Activated CD8-positive, alpha-beta T cell treated with anti-CD3 and anti-CD28 coated beads for 36 hours (primary cell): ENCODE data around the gene GET4. TPM values are rescaled to one million over a fixed set of nuclear protein-coding genes. Genes with fewer than 3 reads are reported as not detected.

ENCODE experiments used
- ATAC-seq: fragments of 200-7000 bp; cut with Tn5 transposase; one replicate; pipeline ENCODE4 v1.10.0; 2021; ENCODE audit warnings: mild to moderate bottlenecking, moderate library complexity
- CTCF ChIA-PET: fragments of 350-600 bp; sonication (Branson Sonifier 250); formaldehyde crosslinking; loops from one replicate; lab custom pipeline; 2021; ENCODE audit warnings: antibody characterized with exemption; lab: Charles Lee
- POLR2A ChIA-PET: fragments of 350-600 bp; sonication (Branson Sonifier 250); formaldehyde crosslinking; loops from one replicate; lab custom pipeline; 2021; ENCODE audit warnings: antibody characterized with exemption; lab: Charles Lee
- DNase-seq: peaks from one replicate; pipeline ENCODE4 v3.0.0-alpha.2; 2020
- H3K27ac Mint-ChIP-seq: one replicate; pipeline ENCODE4 v1.8.0; 2021; ENCODE audit warnings: mild to moderate bottlenecking, mixed read lengths
- H3K27me3 Mint-ChIP-seq: one replicate; pipeline ENCODE4 v1.8.0; 2021; ENCODE audit warnings: mixed read lengths
- H3K36me3 Mint-ChIP-seq: one replicate; pipeline ENCODE4 v1.8.0; 2021; ENCODE audit warnings: low read depth, mixed read lengths
- H3K4me1 Mint-ChIP-seq: one replicate; pipeline ENCODE4 v1.8.0; 2021; ENCODE audit warnings: low read depth, mixed read lengths
- H3K4me3 Mint-ChIP-seq: one replicate; pipeline ENCODE4 v1.8.0; 2021; ENCODE audit warnings: mild to moderate bottlenecking, moderate library complexity, mixed read lengths
- H3K9me3 Mint-ChIP-seq: one replicate; pipeline ENCODE4 v1.8.0; 2021; ENCODE audit warnings: mixed read lengths
- intact Hi-C: fragments of 100-400 bp; cut with micrococcal nuclease; formaldehyde crosslinking; loops from one replicate; pipeline ENCODE4 v1.10.0; 2022
- total RNA-seq, 2 experiments: library from RNA; stranded (reverse); gene quantifications; one replicate each; pipeline ENCODE4 v1.2.3, GENCODE V29; 2021
- TF ChIP-seq, protein P1 (sequence below): fragments of 200-600 bp; IDR thresholded peaks from one replicate; pipeline ENCODE4 v1.8.0; 2022; ENCODE audit warnings: antibody characterized with exemption, mild to moderate bottlenecking

Gene GET4
- total RNA-seq, 2 experiments from 2014 or later: 20.6 to 31.9 TPM

DNA sequence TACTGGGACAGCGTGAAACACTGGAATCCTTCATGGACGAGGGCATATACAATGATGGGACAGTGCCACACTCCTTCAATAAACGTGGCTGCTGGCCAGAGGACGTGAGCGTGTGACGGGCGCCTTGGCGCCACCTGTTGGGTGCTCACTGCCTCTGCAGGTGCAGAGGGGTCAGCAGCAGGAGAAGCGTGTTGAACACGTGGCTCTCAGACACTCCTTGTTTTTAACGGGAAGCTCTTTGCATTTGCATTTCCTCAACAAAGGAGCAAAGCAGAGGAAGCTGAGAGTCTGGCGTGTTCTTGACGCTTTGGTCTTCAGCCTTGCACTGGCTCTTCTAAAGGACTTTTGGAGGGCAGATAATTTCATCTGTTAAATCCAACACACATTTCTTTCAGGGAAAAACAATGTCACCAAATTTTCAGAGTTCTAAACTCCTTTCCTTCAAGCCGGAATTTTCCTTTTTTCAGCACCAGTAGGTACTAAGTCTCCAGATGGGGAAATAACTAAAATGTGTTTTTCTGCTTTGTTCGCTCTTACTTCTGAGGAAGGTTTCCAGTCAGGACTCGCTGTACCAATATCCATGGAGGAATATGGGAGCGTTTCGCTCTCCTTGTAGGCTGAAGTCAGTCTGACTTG, 2.9 kb upstream of the GET4 start:
- peak; percentile 55 for ATAC-seq
- intact Hi-C loops: loop anchor here (1.0 to 5.0 kb wide), 2 partner anchors 87 to 551 kb away; no protein-coding TSS in a partner anchor
- DNase-seq: peak; percentile 76
- H3K9me3 Mint-ChIP-seq: no peaks in the 10 kb centered on the region
- peak overlapping the region; percentile 75 for H3K27ac Mint-ChIP-seq
- peaks cover 27% of the 10 kb centered on the region for H3K4me1 Mint-ChIP-seq
- no peaks in the 10 kb centered on the region for H3K27me3 Mint-ChIP-seq
- ChIA-PET CTCF (interaction anchor here (0.6 to 3.4 kb wide), 24 partner anchors 8 to 551 kb away, joined by 3 to 65 read pairs (median 4); partner anchors contain the start of gene SUN1), POLR2A (no interaction called here)
- peaks cover 31% of the 10 kb centered on the region for H3K36me3 Mint-ChIP-seq
- no peak overlapping the region for H3K4me3 Mint-ChIP-seq
- TF ChIP-seq, protein P1, sequence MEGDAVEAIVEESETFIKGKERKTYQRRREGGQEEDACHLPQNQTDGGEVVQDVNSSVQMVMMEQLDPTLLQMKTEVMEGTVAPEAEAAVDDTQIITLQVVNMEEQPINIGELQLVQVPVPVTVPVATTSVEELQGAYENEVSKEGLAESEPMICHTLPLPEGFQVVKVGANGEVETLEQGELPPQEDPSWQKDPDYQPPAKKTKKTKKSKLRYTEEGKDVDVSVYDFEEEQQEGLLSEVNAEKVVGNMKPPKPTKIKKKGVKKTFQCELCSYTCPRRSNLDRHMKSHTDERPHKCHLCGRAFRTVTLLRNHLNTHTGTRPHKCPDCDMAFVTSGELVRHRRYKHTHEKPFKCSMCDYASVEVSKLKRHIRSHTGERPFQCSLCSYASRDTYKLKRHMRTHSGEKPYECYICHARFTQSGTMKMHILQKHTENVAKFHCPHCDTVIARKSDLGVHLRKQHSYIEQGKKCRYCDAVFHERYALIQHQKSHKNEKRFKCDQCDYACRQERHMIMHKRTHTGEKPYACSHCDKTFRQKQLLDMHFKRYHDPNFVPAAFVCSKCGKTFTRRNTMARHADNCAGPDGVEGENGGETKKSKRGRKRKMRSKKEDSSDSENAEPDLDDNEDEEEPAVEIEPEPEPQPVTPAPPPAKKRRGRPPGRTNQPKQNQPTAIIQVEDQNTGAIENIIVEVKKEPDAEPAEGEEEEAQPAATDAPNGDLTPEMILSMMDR: peak; percentile 99

DNA sequence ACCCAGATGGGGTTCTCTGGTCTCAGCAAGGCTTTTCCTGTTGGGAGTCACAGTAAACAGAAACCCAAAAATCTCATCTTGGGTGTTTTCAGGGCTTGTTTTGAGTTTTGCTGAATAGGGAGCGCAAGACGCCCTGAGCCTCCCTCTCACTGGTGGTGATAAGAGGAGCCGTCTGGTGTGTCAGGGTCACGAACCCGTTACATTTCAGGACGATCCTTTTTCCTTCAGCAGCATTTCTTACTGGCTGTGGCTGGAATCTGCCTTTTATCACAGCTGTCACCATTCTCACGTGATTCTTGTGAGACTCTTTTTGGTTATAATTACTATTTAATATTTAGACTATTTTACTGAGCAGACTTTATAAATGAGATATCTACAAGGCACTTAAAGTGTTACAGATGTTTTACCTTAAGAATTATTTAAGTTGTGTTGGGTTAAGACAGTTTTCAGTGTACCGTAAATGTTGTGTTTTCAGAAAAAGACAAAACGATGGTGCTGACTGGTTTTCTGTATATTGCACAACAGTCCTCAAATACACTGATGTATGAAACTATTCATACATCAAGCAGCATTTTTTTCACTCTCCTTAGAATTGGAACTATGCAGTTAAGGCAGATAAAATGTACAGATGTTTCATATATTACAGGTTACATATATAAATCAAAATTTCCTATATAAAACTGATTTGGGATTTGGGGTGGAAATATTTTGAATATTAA, 2.2 kb upstream of the GET4 start:
- Mint-ChIP-seq H3K4me3 (no peak overlapping the region), H3K4me1 (peaks cover 30% of the 10 kb centered on the region), H3K9me3 (no peaks in the 10 kb centered on the region), H3K27ac (peak overlapping the region; percentile 75), H3K36me3 (peaks cover 30% of the 10 kb centered on the region), H3K27me3 (no peaks in the 10 kb centered on the region)
- POLR2A ChIA-PET: no interaction called here
- CTCF ChIA-PET: interaction anchor here (0.6 to 3.4 kb wide), 22 partner anchors 7 to 552 kb away, joined by 3 to 65 read pairs (median 5); partner anchors contain the start of gene SUN1
- intact Hi-C loops: loop anchor here (5.0 kb wide), 1 partner anchor 552 kb away; no protein-coding TSS in a partner anchor
- ATAC-seq (no peak), DNase-seq (no peak)
- TF ChIP-seq, protein P1: no peak

GRCh38 chr7:875051-875450, 1.3 kb upstream of the GET4 start:
- H3K4me3 Mint-ChIP-seq: peak overlapping the region; percentile 27
- ATAC-seq (no peak), DNase-seq (no peak)
- H3K9me3 Mint-ChIP-seq: no peaks in the 10 kb centered on the region
- H3K36me3 Mint-ChIP-seq: peaks cover 27% of the 10 kb centered on the region
- intact Hi-C loops: no loop called here
- no peaks in the 10 kb centered on the region for H3K27me3 Mint-ChIP-seq
- H3K27ac Mint-ChIP-seq: peak overlapping the region; percentile 59
- ChIA-PET POLR2A (interaction anchor here (0.5 to 1.7 kb wide), 4 partner anchors 43 to 603 kb away, joined by 3 to 6 read pairs (median 4); partner anchors contain the start of gene SUN1), CTCF (interaction anchor here (1.2 to 2.5 kb wide), 5 partner anchors 63 to 553 kb away, joined by 3 to 9 read pairs (median 5); no protein-coding TSS in a partner anchor)
- TF ChIP-seq, protein P1: no peak
- H3K4me1 Mint-ChIP-seq: peaks cover 31% of the 10 kb centered on the region

DNA sequence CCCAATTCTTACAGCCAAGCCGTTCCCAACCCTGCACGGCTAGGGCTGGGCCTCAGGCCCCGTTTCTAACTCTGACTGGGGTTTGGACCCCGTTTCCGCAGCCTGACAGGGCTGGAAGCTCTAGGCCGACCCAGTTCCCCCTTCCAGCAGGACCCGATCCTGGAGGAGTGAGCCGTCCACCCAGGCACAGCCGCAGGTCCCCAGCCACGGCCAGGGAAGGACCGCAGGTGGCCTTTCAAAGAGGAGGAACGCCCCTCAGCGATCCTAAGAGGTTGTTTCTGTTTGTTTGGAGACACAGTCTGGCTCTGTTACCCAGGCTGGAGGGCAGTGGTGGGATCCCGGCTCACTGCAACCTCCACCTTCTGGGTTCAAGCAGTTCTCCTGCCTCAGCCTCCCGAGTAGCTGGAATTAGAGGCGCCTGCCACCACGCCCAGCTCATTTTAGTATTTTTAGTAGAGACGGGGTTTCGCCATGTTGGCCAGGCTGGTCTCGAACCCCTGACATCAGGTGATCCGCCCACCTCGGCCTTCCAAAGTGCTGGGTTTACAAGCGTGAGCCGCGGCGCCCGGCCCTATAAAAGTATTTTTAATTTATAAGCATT, 778 bp upstream of the GET4 start:
- Mint-ChIP-seq H3K27ac (peak overlapping the region; percentile 59), H3K36me3 (peaks cover 26% of the 10 kb centered on the region), H3K4me1 (peaks cover 35% of the 10 kb centered on the region), H3K4me3 (peak overlapping the region; percentile 17), H3K27me3 (no peaks in the 10 kb centered on the region), H3K9me3 (no peaks in the 10 kb centered on the region)
- ATAC-seq (no peak), DNase-seq (no peak)
- ChIA-PET CTCF (interaction anchor here (1.2 to 2.5 kb wide), 5 partner anchors 63 to 554 kb away, joined by 3 to 9 read pairs (median 5); no protein-coding TSS in a partner anchor), POLR2A (interaction anchor here (0.5 to 1.7 kb wide), 6 partner anchors 10 to 604 kb away, joined by 3 to 6 read pairs (median 4); partner anchors contain the start of gene SUN1)
- intact Hi-C loops: no loop called here
- TF ChIP-seq, protein P1: no peak
